Muscle of back (tissue), 11 donors: ENCODE results near the gene TDRD1. TPM values are rescaled to one million over a fixed set of nuclear protein-coding genes. Genes with fewer than 3 reads are reported as not detected.
A peak's percentile ranks its signal among the peaks of the same experiment; 100 is the strongest.

Experiments
- DNase-seq, 3 donors: peaks; one replicate each; pipeline versions ENCODE4 v3.0.0 to v3.0.0-alpha.2; 2013
- polyA plus RNA-seq, 10 donors: library from polyadenylated mRNA; unstranded; fragments of 120-200 nt; gene quantifications; one replicate each; pipeline ENCODE4 v1.2.1, GENCODE V29; 2013; ENCODE audit not compliant: insufficient read length in 10 of 10

Gene TDRD1
- polyA plus RNA-seq, 10 donors: 0.11 to 0.36 (median 0.29) TPM

DNA sequence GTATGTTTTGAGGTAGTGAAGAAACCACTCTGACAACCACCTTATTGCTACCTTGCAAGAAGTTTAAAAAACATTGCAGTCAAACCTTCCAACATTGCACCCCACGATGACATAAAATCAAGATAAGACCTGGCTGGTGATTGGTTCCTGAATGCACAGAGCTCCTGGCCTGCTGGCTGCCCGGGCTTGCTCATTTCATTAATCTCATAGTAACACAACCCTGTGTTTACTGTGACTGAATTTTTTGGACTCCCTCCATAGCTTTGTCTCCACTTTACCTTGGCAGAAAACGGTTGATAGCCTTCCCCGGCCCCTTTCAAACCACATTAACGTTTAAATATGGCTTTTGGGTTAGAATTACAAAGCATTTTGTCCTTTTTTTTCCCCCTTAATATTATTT lies 87.4 kb downstream of the TDRD1 start:
- DNase-seq: no peak

- DNase-seq: peak in 1 of 3 donors; percentile 31
These were observed 92.1 kb downstream of the TDRD1 start for GRCh38 chr10:114271075-114271778.

DNA sequence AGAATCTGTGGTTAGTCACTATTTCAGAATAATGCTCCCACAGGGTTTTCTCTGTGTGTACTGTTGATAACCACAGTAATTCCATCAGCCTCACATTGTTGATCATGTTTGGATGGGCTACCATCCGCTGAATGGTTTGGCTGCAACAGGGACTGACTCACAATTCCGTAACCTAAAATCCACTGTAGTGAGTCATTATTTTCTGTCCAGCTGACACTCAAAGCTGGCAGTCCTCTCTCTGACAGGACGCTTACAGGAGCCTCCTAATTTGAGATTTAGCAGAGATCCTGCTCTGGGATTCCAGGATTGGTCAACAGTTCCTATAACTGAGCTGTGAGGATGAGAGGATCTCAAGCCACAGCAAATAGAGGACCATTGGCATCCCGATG lies 92.6 kb downstream of the TDRD1 start:
- peak in 2 of 3 donors; percentile 38 to 86 for DNase-seq

DNA sequence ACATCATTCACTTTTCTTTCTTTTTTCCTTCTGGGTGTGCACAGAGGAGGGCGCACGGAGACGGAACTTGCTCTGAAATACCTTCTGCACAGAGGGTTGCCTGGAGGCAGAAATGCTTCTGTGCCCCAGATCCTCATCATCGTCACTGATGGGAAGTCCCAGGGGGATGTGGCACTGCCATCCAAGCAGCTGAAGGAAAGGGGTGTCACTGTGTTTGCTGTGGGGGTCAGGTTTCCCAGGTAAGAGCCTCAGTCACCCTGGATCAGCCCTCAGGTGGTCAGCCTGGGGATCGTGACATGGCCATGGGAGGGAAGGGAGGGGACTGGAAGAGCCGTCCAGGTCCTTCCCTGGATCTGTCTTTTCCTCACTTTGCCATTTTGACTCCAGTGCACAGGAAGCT lies 93.5 kb downstream of the TDRD1 start:
- DNase-seq: no peak

- DNase-seq: no peak
These were observed 94.8 kb downstream of the TDRD1 start for GRCh38 chr10:114273910-114274309.

DNA sequence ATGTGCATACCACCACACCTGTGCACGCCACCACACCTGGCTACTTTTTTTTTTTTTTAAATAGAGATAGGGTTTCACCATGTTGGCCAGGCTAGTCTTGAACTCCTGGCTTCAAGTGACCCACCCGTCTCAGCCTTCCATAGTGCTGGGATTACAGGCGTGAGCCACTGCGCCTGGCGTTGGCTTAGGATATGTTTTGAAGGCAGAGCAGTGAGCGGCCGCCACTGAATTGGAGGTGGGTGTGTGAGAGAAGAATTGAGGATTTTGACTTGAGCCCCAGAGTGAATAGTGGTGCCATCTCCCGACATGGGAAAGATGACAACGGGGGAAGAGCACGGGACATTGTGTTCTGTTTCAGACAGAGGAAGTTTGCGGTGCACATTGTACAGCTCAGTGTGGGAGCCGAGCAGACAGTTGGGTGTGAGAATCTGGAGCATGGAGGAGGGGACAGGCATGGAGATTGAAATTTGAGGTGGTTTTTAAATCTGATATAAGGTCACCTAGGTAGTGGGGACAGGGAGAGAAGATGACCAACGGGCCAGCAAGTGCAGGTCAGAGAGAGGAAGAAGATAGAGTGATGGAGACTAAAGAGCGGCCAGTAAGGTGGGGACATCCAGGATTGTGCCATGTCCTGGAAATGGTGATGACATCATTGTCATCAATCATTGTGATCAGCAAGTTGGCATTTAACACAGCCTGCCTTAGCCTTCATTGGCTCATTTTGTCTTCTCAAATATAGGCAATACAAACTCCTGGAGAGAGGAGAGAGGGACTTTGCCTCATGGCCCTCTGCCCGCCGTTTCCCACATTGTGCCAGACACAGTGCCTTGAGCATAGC lies 95.7 kb downstream of the TDRD1 start:
- no peak for DNase-seq

DNA sequence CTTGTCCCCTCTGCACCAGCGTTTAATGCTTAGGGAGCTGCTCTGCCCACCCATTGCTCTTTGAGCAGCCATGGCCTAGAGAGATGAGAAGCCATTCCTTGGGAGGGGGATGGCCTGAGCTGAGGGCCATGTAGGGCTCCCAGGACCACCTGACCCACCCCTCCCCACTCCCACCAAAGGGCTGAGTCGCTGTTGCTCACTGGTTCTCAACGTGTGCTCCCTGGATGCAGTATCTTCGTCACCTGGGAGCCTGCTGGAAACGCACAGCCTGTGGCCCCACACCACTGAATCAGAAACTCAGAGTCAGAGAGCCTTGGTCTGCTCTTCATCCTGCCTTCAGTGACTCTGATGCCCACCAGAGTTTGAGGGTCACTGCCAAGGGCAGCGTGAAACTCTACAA lies 96.9 kb downstream of the TDRD1 start:
- DNase-seq: no peak

GRCh38 chr10:114276671-114277070 lies 97.5 kb downstream of the TDRD1 start:
- no peak for DNase-seq

GRCh38 chr10:114278140-114278883 lies 99.2 kb downstream of the TDRD1 start:
- no peak for DNase-seq

DNA sequence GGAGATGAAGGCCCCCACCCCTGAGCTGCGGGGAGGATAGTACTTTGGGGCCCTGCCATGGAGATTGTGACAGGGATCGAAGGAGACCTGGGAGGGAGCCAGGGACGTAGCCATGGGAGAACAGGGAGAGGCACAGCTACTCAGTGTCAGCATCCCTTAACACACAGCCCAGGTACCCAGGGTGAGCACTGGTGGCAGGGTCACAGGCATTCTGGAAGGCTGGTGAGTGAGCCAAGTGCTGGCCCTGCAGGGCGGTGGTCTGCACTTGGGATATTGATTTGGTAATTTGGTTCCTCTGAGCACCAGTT lies 99.7 kb downstream of the TDRD1 start:
- no peak for DNase-seq

GRCh38 chr10:114279289-114279688 lies 100.1 kb downstream of the TDRD1 start:
- DNase-seq: no peak

DNA sequence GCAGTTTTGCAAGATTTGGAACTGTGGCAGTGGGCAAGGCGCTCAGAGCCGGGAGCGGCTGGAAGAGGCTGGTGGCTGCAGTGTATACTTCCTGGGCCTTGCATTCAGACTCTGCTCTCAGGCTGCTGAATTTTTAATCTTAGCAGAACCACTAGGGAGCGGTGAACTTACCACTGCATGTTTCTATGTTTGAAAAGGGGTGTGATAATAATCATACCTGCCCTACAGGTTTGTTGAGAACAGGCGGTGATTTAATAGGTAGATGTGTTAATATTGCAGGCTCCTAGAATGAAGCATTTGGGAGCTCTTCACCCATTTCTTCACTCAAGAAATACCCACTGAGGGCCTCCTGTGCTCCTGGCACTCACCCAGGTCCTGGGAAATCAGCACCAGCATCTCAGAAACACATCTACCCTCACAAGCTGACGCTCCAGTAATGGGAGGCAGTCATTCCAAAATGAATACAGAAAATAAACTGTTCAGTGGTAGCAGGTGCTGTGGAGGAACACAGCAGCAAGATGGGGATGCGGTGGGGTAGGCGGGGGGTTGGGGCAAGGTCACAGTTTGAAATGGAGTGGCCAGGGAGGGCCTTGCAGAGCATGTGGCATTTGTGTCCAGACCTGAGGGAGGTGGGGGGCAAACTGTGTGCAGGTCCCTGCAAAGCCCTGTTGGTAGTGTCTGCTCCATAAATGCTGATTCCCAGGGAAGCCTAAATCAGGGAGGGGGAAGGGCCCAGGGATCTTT lies 100.9 kb downstream of the TDRD1 start:
- DNase-seq: no peak

- no peak for DNase-seq
These were observed 101.9 kb downstream of the TDRD1 start for GRCh38 chr10:114281006-114281405.

DNA sequence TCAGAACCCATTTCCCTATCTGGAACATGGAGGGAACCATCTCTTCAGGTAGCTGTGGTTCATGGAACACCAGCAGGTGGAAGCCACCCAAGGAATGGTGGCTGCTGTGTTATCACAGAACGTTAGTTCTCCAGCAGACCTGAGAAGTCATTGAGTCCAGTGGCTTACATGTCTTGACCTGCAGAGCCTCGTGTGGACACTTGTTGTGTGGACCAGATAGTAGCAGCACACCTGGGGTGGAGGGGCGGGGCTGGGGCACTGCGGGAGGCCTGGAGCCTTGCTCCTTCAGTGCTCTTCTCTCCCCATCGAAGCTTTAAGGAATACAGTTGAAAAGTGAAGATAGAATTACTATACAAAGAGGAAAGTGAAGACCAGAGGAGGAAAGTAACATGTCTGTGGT lies 102.3 kb downstream of the TDRD1 start:
- no peak for DNase-seq

Other genes starting within 250 kb of the TDRD1 start
- under 1 TPM in 8 of 10 donors, not detected in 2; 0.07 to 0.48 (median 0.22) TPM for gene ADRB1, start 135.5 kb upstream of the TDRD1 start, polyA plus RNA-seq
- gene CCDC186, start 5.2 kb upstream of the TDRD1 start, polyA plus RNA-seq: 10 to 100 TPM in 8 of 10 donors, 1 to 10 TPM in 2; 8.1 to 17.9 (median 13.2) TPM
- gene VWA2, start 59.9 kb downstream of the TDRD1 start, polyA plus RNA-seq: 1 to 10 TPM in 2 of 10 donors, under 1 TPM in 8; 0.13 to 7.6 (median 0.33) TPM
- gene AFAP1L2, start 225.1 kb downstream of the TDRD1 start, polyA plus RNA-seq: 10 to 100 TPM; 31.0 to 46.9 (median 38.3) TPM